ENCODE data around the gene PYGO2.
A peak's percentile ranks its signal among the peaks of the same experiment; 100 is the strongest.

PYGO2 gene

DNA sequence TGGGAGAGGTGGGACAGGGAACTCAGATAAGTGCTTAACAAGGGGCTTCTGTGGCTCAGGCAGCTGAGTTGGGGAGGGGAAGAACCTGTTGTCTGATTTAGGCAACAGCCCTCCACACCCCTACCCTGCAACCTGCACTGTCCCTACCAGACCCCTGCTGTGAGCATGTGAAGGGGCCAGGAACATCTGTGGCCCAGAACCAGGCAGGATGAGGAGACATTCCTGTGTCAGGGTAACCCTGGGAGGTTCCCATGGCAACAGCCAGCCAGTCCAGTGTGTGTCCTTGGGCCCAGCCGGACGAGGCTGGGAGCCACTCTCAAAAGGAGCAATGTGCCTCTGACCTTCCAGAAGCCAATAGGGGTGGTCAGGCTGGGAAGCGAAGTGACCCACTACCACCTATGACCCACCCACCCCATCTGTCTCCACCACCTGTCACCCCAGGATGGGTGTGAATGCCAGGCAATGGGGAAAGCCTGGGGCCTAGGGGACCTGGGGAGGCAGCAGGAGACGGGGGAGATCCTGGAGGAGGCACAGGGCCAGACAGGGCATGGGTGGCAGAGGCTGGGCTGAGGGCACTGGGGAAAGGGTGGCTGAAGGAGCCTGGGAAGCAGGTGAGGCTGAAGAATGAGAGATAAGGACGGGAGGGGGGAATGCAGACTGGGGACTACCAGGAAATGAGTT lies 20.1 kb downstream of the PYGO2 start:
- DNase-seq (ENCODE audit: low read depth in 2 of 2), result no peak

DNA sequence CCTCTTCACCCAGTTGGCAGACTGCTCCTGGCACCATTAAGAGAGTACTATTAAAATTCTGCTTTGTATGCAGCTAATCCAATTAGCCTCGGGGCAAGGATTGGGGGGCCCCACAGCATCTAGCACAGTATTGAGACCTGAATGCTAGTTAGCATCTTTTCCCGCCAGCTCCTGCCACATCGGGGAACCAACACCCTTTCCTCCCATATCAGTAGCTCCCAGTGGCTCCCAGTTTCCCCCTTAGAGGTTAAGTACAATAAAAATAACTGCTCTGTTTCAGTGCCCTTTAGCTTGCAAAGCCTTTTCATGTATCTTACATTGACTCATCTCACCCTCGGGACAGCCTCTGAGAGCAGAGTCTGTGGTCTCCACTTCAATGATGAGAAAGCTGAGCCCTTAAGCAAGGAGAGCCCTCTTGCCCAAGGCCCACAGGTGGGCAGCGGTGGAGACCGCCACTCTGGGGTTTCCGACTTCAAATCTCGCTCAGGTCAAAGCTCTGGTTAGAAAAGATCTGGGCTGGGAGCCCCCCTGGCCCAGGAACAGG lies 20.9 kb downstream of the PYGO2 start:
- DNase-seq (ENCODE audit: low read depth in 2 of 2), result no peak

DNA sequence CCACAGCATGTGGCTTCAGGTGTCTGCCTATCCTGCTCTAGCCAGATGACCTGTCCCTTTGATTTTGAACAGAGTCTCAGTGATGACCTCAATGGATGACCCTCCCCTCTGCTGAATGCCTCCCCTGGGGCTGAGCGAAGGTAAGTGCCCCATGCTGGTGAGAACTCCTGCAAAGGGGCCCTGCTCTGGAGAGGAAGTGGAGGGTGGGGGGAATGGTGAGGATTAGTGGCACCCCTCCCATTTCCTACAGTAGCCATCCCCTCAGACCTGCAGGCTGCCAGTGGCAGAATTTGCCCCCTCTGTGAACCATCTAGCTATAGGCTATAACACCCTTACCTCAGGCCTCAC lies 21.4 kb downstream of the PYGO2 start:
- no peak for DNase-seq (ENCODE audit: low read depth in 2 of 2)

DNA sequence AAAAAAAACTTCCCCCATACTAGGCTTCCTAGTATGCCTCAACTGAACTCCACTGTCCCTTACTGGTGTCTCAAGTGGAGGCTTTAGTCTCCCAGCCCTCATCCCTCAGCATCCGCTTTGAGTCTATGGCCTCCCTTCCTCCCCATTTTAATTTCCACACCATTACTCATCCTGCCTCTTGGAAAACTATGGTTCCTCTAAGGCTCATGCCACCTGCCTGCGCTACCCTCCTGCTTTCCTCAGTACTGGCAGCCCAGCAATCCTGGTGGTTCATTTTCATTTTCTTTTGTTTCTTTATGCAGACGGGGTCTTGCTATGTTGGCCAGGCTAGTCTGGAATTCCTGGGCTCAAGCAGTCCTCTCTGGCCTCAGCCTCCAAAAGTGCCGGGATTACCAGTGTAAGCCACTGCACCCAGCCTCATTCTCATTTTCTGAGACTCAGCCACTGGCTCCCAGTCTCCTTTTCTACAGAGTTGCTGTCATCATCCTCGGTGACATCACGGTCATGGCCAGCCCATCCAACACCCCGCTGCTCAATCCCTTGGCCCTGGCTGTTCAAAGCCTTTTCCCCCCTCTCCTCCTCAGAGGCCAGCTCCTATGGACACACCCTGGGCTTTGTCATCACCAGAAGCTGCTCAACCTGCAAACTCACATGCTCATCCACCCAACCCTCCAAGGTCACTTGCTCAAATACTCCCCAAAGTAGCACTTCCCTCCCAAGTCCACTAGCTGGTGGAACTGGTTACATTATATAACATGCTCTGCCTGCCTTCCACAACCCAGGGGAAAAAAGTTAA lies 22.8 kb downstream of the PYGO2 start:
- no peak for DNase-seq (ENCODE audit: low read depth in 2 of 2)

DNA sequence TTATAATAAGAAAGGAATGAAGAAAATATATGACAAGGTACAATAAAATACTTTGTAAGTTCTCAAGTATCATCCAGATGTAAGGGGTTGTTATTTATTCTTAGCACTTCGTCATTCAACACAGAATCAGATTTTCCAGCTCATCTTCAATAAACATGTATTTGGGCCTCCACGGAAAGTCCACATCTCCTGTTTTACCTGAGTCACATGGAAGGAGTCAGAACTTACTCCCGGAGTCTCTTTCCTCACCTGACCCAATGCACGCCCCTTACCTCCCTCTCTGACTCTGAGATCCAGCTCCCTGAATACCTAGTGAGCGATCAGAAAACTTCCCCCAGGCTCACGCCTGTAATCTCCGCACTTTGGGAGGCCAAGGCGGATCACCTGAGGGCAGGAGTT lies 23.6 kb downstream of the PYGO2 start:
- no peak for DNase-seq (ENCODE audit: low read depth in 2 of 2)

DNA sequence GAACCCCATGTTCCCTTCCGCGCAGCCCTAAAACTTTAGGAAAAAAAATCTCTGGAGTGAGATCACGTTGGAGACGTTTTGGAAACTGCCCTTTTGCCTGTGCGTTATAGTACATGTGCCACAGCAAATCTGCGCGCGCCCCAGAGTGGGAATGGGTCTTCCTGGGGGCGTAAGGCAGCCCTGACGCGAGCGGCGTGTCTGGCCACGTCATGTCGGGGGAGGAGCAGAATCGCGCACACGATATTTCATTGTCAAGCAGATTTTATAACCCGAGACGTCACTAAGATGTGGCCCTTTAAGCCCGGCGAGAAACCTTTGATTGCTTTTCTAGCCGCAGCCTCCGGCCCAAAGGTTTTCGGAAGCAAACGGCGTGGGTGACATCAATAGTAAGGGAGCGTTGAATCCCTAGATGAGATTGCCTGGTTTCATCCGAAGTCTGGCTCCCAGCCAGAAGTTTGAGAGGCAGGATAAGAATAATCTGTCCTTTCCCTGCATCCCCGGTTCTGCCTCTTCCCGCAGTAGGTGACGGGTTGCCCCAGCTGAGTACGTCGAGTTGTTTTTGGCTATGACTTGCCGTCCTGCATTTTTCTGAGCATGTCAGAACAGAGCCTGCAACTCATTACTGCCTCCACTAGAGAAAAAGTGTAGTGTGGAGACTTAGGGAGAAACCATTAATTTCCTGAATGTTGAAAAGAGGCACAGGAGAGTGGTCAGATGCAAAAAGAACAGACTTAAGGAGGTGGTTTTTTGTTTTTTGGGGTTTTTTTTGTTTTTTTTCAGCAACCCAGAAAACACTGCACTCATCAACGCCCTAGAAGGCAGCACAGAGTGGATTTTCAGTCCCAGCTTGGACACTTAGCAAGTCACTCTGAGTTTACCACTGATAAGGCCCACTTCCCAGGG lies 24.2 kb downstream of the PYGO2 start:
- peak; percentile 74 to 80 for DNase-seq (ENCODE audit: low read depth in 2 of 2)

DNA sequence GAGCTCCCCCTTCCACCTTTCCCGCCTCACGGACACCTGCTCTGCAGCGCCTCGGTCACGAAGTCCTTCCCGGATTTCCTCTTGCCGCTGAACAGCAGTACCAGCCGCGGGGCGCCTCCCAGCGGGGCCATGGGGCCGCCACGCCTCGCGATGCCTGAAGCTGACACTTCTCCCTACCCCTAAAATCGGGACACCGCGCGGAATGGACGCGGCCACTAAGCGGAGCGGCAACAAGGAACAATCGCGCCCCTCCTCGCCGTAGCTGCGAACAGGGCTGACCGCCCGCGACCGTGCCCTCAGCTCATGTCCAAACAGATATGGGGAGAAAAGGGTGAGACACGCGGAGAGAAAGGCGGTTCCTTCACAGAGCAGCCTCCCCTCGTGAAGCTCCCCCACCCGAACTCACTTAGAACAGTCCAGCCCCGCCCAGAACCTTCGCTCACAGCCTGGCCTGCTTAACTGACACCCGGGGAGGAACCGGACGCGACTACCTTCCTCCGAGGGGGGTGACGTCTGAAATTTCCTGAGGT lies 25.0 kb downstream of the PYGO2 start, which contains the start of gene PMVK:
Gene PMVK, minus strand, starts transcription at position 165 of the 530 bp plus-strand sequence. Its CDS starts 34 bp downstream, at position 131.
- DNase-seq (ENCODE audit: low read depth in 2 of 2), result peak; percentile 86 to 90

DNA sequence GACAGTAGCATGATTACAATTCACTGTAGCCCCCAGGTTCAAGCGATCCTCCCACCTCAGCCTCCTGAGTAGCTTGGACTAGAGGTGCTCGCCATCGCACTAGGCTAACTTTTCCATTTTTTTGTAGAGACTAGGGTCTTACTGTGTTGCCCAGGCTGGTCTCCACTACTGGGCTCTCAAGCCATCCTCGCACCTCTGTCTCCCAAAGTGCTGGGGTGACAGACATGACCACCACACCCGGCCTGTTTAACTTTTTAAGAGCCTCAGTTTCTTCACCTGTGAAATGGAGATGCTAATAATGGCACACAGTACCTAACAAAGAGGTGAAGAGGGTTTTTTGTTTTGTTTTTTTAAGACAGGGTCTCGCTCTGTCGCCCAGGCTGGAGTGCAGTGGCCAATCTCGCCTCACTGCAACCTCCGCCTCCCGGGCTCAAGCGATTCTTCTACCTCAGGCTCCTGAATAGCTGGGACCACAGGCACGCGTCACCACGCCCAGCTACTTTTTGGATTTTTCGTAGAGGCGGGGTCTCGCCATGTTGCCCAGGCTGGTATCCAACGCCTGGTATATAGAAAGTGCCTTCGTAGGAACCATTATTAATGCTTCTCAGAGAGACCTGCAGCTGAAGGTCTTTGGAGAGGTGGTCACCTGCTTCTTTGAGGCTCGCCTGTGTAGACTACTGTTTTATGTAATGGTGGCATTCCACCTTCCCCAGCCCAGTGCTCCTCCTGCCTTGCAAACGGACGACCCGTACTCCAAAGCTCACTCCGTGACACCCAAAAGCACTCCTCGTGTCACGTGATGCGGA lies 25.6 kb downstream of the PYGO2 start:
- no peak for DNase-seq (ENCODE audit: low read depth in 2 of 2)

DNA sequence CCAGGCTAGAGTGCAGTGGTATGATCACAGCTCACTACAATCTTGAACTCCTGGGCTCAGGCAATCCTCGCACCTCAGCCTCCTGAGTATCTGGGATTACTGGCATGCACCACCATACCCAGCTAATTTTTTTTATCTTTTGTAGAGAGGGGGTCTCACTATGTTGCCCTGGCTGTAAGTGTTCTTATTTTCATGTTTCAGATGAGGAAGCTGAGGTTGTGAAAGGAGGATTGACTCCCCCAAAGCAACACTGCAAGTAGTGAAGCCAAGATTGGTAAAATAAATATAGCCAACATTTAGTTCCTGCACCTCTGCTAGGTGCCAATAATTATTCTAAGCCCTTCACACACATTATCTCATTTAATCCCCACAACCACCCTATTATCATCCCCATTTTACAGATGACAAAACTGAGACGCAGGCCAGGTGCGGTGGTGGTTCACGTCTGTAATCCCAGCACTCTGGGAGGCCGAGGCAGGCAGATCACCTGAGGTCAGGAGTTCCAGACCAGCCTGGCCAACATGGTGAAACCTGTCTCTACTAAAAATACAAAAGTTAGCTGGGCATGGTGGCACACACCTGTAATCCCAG lies 27.1 kb downstream of the PYGO2 start:
- no peak for DNase-seq (ENCODE audit: low read depth in 2 of 2)

DNA sequence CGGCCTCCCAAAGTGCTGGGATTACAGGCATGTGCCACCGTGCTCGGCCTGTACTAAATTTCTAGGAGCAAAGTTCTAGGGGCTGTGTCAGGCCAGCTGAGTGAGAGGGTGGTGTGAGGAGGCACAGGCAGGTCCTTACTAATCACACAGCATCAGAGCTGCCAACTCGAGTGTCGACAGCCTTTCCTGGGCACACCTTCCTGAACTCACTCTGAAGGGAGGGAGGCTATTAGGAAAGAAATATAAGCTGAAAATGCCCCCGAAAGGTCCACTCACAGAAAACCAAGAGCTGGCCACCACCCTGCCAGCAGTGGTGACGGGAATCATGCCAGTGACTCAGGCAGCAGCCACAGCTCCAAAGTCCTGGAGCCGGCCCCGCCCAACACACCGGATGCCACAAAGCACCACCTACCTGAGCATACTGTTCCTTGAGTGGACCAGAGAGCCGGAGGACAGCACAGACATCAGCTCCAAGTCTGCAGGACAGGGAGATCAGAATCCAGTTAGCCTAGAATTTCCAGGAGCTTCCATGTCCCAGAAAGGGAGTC lies 29.6 kb downstream of the PYGO2 start:
- DNase-seq (ENCODE audit: low read depth in 2 of 2), result no peak

DNA sequence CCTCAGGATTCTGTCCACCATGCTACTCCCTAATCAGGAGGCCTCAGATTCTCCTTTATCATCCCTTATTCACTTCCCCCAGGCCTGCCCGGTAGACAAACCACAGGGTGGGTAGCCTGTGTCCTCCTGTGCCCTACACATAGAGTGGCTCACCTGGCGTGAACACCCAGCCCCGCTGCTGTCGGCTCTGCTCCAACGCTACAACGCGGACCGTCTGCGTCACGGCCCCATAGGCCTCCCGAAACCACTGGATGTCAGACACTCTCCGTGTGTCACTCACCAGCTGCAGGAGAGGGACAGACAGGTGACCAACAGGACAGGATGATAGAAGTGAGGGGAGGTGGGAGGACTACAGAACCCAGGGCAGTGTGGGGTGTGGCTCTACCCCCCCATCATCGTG lies 35.4 kb downstream of the PYGO2 start:
- no peak for DNase-seq (ENCODE audit: low read depth in 2 of 2)

DNA sequence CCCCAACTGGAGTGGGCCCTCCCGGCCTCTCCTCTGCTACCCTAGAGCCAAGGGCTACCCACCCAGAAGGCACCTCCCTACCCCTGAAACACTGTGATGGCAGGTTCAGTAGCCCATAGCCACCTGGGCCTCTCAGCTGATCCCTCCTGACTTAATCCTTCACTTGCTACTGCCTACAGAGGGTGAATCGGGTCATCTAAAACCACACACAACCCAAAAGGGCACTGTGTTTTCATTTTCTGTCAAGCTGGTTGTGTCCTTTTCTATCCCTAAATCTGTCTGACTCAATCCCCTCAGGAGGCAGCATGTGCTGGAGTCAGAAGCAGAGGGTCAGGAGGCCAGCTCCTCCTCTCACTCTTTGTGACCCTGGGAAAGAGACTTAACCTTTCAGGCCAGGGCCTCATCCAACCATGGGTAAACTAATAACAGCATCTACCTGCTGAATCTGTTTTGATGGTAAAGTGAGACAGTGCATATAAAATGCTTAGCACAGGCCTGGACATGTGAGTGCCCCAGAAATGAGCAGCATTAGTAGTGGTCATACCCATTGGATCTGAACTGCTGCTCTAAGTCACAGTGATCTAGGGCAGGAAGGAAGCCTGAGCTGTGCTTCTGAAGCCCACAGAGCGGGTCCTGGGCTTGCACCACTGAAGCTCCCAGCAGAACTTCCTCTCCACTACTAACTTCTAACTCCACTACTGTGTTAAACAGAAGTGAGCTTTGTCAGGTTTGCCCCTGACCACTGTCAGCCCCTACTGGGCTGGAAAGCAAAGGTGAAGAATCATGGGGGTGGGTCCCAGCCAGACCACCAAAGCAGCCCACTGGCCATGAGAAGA lies 36.0 kb downstream of the PYGO2 start:
- no peak for DNase-seq (ENCODE audit: low read depth in 2 of 2)

DNA sequence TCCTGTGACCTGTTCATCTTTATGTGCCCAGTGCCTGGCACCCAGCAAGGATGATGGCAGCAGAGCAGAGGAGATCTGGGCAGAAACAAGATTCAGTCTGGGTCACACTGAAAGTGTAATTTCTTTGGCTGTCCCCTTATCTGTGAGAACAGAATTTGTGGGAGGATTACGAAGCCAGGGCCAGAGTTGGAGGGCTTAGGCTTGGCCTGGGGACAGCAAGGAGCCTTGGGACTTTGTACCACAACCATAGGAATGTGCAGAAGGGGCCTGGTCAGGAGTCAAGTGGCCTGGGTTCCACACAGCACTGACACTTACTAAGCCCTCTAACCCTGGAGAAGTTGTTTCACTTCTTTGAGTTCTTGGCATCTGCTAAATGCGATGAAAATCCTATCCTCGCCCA lies 37.9 kb downstream of the PYGO2 start:
- no peak for DNase-seq (ENCODE audit: low read depth in 2 of 2)

DNA sequence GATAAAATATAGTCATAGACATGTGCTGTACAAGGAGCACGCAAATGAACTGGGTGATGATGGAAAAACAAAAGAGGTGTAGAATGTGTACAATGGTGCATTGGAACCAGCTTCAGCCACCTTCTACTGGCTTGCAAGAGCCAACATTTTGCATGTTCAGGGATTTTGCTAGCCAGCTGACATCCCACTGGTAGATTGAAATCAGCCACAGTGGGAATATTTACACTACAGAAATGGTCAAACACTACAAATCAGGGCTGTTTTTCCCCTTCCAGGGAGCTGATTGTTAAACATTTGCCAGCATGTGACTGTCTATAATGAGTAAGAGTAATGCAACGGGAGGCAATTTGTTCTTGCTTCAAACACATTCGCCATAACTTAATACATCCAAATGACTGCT lies 48.3 kb downstream of the PYGO2 start:
- no peak for DNase-seq (ENCODE audit: low read depth in 2 of 2)

DNA sequence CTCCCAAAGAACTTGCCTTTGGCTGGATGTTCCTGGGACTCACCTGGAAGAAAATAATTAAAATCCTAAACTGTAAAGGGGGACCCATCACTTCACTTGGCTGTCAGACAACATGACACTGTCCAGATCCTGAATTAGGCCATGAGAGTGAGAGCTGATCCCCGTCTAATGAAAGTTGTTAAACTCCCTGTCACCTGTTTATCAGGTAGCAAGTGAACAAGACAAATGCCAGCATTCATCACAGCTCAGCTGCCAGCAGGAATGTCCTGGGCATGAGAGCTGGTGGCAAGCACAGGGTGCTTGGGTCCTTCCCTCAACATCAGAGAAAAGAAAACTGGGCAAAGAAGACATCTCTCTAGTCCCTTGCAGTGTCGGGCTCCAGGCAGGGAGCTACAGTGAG lies 48.8 kb downstream of the PYGO2 start:
- DNase-seq (ENCODE audit: low read depth in 2 of 2), result no peak

DNA sequence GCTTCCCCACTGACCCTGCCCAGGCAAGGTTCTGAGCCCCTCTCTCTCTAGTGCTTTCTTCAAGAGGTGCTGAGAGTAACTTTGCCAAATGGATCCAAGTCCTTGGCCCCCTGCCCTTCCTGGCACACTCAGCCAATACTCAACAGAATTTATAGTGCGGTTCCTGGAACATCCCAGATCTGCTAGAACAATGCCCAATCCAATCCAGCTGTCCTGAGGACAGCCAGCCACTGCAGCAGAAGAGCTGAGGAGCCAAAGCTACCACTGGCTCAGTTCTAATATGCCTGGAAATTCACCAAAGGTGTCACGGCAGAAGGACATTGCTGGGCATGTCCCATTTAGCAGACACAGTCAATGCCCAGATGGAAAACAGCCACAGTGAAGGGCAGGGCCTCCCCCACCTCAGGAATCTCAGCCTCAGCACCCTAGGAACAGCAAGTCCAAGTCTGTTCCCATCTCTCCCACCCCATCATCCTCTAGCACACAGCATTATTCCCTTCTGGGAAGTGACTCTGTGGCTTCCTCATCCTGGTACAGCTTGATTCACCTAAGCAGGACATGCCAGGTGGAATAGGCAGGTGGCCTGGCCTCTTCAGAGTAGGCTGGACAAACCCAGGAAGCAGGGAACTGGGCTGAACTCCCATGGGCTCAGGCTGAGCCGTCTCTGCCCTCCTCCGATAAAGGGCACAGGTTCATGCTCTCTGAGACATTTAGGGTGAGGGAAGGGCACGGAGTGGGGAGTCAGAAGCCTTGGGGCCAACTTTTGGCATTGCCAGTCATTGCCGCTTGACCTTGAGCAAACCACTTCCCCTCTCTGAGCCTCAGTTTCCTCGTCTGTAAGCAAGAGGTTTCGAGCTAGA lies 49.7 kb downstream of the PYGO2 start:
- DNase-seq (ENCODE audit: low read depth in 2 of 2), result no peak

DNA sequence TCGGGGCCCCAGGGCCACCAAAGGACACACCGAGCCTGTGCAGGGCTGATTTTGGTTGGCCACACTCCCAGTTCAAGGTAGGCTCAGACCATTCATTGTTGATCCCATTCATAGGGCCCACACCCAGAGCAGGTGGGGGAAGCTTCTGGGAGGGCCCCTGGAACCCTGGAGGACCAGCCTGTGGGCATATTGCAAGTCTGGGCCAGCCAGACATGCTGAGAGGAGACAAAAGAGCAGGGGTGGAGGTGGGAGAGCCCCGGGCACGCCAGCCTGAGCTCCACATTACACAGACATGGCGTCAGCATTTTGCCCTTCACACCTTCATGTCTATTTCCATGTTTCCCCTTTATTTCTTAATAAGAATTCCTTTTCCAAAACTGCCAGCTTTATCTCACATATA lies 50.7 kb downstream of the PYGO2 start:
- no peak for DNase-seq (ENCODE audit: low read depth in 2 of 2)

DNA sequence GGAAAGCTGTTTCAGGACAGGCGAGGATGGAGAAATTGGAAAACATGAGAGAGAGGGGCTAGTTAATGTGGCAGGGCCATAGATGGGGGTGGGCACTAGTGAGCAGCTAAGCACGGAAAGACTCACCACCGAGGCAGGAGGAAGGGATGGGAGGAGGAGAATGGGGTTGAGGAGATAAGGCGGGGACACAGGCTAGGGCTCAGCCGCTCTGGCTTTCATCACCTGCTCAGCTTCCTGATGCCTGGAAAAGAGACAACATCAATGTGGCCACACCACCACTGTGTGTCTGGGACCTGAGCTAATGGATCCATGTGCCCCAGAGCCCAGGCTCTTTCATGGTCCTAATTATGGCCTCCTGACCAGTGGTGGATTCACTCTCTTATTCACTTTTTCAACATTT lies 52.6 kb downstream of the PYGO2 start:
- no peak for DNase-seq (ENCODE audit: low read depth in 2 of 2)

All from stimulated activated CD8-positive, alpha-beta memory T cell treated with anti-CD3 and anti-CD28 coated beads, Interleukin-15, amount 100 ng/mL, for 48 hours (primary cell).